Large intestine (tissue), 3 donors: Measurements from ENCODE around the gene USP40. TPM values are rescaled to one million over a fixed set of nuclear protein-coding genes. Genes with fewer than 3 reads are reported as not detected.

ENCODE experiments used
- DNase-seq, 2 donors: peaks; one replicate each; pipeline versions ENCODE4 v3.0.0 to v3.0.0-alpha.2; 2013
- H3K27ac ChIP-seq: one replicate; pipeline ENCODE4 v1.5.1; 2013; ENCODE audit warnings: low read length
- H3K27me3 ChIP-seq: 2 replicates; pipeline ENCODE4 v1.6.1; 2013; ENCODE audit warnings: low read length; ENCODE audit not compliant: control insufficient read depth, insufficient read depth
- H3K36me3 ChIP-seq: 2 replicates; pipeline ENCODE4 v1.6.1; 2013; ENCODE audit warnings: low read length; ENCODE audit not compliant: control insufficient read depth, insufficient read depth
- H3K4me1 ChIP-seq: one replicate; pipeline ENCODE4 v1.6.1; 2013; ENCODE audit warnings: low read length; ENCODE audit not compliant: control insufficient read depth, insufficient read depth
- H3K4me3 ChIP-seq: one replicate; pipeline ENCODE4 v1.5.1; 2013; ENCODE audit warnings: low read length
- H3K9me3 ChIP-seq: one replicate; pipeline ENCODE4 v1.6.1; 2013; ENCODE audit warnings: mild to moderate bottlenecking, low read depth, low read length, moderate library complexity; ENCODE audit not compliant: control insufficient read depth
- WGBS: methylation state at CpG from one replicate; pipeline ENCODE4 v1.1.5; 2013; ENCODE audit warnings: low lambda C conversion rate; ENCODE audit not compliant: insufficient coverage; 5-methylcytosine and 5-hydroxymethylcytosine counted together
- polyA plus RNA-seq: library from polyadenylated mRNA; unstranded; fragments of 120-200 nt; gene quantifications from one replicate; pipeline ENCODE4 v1.2.1, GENCODE V29; 2013

The USP40 gene
- polyA plus RNA-seq, 1 donor: 33.6 TPM

DNA sequence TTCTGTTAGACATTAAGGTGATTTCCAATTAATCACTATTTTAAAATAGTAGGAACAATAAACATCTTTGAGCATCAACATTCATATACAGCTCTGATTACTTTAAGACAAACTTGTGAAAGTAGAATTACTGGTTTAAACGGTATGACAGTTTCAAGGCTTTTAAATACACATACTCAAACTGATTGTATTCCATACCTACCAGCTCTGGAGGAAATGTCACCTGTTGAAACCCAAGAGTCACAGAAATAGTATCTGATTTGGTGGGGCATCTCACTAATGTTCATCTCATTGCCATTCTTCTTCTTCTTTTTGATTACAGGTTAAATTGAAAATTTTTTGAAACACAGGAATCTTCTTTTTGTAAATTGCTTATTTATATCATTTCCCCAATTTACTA, 36.2 kb downstream of the USP40 start:
- no CpG with 5 or more reads among the region's 1 CpG for WGBS
- no peak for DNase-seq
- no peak overlapping the region for H3K4me3 ChIP-seq
- peaks cover 22% of the 10 kb centered on the region for H3K36me3 ChIP-seq
- no peak overlapping the region for H3K27ac ChIP-seq
- no peaks in the 10 kb centered on the region for H3K4me1 ChIP-seq
- no peaks in the 10 kb centered on the region for H3K27me3 ChIP-seq
- no peaks in the 10 kb centered on the region for H3K9me3 ChIP-seq

DNA sequence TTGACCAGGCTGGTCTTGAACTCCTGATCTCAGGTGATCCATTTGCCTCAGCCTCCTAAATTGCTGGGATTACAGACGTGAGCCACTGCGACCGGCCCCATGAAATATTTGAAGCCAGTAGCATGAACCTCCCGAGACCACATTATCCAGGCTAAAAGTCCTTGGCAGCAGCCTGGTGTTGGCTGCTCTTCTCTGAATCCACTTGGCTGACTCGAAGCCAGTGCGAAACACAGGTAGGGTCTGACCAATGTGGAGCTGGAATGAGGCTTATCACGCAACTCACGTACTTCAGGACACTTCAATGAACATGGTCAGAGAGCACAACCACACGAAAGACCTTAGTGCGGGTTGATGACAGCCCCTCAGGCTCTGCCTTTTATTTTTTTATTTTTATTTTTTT, 38.4 kb downstream of the USP40 start:
- no peaks in the 10 kb centered on the region for H3K4me1 ChIP-seq
- no peak overlapping the region for H3K27ac ChIP-seq
- H3K9me3 ChIP-seq: no peaks in the 10 kb centered on the region
- WGBS: 94% methylated on average over 4 of the region's 10 CpGs
- H3K27me3 ChIP-seq: no peaks in the 10 kb centered on the region
- H3K36me3 ChIP-seq: peaks cover 23% of the 10 kb centered on the region
- DNase-seq: no peak
- H3K4me3 ChIP-seq: no peak overlapping the region

DNA sequence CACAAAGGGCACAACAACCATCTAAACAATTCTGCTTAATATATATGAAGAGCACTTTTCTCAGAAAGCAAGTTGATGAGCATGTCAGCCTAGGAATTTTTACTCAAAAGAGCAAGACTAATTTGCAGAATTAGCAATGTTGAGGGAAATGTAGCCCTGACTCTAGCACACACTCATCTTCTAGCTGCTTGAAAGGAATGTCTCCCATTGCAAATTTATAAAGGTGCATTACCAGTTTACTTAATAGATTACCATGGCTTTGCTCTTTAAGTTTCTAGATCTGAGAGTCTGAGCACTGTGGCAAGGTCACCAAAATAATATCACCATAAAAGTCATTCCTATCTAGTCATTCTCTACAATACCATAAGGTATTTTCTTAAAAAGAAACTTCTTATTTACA, 40.8 kb downstream of the USP40 start:
- peaks cover 26% of the 10 kb centered on the region for H3K36me3 ChIP-seq
- H3K27me3 ChIP-seq: no peaks in the 10 kb centered on the region
- no peak overlapping the region for H3K27ac ChIP-seq
- H3K9me3 ChIP-seq: no peaks in the 10 kb centered on the region
- H3K4me3 ChIP-seq: no peak overlapping the region
- H3K4me1 ChIP-seq: no peaks in the 10 kb centered on the region
- no peak for DNase-seq

DNA sequence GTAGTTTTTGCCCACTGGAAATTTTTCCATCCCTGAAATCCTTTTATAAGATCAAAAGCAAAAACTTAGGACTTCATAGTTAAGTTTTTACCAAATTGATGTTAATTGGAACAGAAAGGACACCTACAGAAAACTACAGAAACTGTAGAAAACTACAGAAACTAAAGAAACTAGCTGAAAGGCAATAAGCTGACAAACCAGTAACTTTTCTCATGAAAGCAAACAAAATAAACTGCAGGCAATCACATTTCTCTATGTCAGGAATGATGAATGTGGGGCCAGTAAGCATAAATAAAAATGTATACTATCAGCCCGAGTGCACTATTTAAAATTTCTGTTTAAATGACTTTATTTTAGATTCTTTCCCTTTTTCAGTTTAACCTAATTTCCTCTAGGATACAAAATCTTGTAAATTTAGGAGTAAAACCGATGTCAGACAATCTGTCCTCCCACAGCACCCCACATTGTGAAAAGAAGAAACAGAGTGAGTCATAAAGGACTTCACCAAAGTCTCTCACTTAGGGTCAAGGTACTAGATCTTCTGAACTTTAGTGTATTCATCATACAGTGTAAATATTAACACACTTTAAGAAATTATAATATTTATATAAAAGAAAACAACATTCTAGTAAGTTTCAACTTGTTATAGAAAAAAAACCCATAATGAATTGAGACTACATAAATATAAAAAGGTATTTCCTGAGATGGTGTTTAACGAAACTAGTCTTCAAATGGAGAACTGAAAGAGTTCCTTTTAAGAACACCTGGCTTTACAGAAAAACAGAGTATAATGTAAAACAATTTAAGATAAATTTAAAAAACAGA, 46.6 kb downstream of the USP40 start:
- H3K4me1 ChIP-seq: no peaks in the 10 kb centered on the region
- H3K27me3 ChIP-seq: no peaks in the 10 kb centered on the region
- H3K27ac ChIP-seq: no peak overlapping the region
- H3K36me3 ChIP-seq: peaks cover 22% of the 10 kb centered on the region
- no peaks in the 10 kb centered on the region for H3K9me3 ChIP-seq
- H3K4me3 ChIP-seq: no peak overlapping the region
- 75% methylated on average over 2 of the region's 3 CpGs for WGBS
- no peak for DNase-seq

DNA sequence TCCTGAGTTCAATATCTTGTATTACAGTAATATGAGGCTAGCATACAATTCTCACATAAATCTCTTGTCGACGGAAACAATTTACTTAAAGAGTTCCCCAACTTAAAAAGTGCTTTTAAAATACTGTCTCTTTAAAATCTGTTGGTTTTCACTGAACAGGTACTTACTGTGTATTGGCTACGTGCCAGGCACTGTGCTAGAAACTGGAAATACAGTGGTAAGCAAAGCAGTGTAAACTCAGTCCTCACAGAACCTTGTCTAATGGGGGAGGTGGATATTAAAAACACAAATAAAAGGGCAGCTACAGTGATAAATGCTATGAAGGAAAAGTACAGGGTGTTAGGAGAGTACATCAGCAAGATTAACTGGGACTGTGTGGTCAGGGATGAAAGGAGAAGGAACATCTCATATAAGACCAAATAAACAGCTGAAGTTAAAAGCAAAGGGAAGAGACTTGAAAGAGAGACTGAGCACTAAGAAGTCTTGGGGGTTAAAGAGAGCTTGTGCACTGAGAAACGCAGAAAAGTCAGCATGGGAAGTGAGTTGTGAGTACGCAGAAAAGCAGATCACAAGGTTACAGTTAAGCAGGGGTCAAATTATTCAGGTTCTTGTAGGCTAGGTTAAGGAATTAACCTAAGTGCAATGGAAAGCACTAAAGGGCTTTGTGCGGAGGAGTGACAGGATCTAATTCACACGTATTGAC, 52.5 kb downstream of the USP40 start:
- no peaks in the 10 kb centered on the region for H3K9me3 ChIP-seq
- H3K4me1 ChIP-seq: no peaks in the 10 kb centered on the region
- 92% methylated on average over 4 of the region's 7 CpGs for WGBS
- peaks cover 7% of the 10 kb centered on the region for H3K36me3 ChIP-seq
- H3K27ac ChIP-seq: no peak overlapping the region
- H3K27me3 ChIP-seq: no peaks in the 10 kb centered on the region
- no peak for DNase-seq
- no peak overlapping the region for H3K4me3 ChIP-seq

DNA sequence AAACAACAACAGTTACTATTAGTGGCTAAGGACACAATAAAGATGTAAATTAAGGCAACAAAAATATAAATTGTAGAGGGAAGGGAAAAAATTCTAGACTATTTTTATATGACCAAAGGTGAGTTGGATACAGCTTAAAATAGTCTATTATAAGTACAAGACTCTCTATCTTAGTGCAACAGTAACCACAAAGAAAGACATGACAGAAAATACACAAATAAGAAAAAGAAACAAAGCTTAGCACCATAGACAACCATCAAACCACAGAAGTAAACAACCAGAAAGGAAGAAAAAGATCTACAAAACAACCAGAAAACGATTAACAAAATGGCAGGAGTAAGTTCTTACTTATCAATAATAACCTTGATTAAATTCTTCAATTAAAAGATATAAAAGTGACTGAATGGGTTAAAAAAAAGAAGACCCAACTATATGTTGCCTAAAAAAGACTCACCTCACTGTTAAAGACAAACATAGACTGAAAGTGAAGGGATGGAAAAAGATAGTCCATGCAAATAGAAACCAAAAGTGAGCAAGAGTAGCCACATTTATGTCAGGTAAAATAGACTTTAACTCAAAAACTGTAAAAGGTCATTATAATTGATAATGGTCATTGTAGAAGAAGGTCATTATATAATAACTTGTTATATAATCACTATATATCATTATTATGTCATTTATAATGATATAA, 62.5 kb downstream of the USP40 start:
- no peak overlapping the region for H3K27ac ChIP-seq
- peaks cover 19% of the 10 kb centered on the region for H3K36me3 ChIP-seq
- DNase-seq: no peak
- no peaks in the 10 kb centered on the region for H3K27me3 ChIP-seq
- H3K4me3 ChIP-seq: no peak overlapping the region
- no peaks in the 10 kb centered on the region for H3K4me1 ChIP-seq
- peaks cover 10% of the 10 kb centered on the region for H3K9me3 ChIP-seq
- WGBS: 100% methylated on average over 1 of the region's 1 CpG

DNA sequence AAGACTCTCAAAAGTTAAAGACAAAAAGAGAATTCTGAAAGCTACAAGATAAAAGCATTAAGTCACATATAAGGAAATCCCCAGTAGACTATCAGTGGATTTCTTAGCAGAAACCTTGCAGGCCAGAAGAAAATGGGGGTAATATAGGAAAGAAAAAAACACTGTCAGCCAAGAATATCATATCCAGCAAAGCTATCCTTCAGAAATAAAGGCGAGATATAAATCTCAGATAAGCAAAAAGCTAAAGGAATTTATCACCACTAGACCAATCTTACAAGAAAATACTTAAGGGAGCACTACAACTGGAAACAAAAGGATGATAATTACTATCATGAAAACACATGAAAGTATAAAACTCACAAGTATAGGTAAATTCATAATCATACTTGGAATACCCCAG, 63.1 kb downstream of the USP40 start:
- Histone ChIP-seq H3K4me1 (no peaks in the 10 kb centered on the region), H3K9me3 (peaks cover 10% of the 10 kb centered on the region), H3K27me3 (no peaks in the 10 kb centered on the region), H3K36me3 (peaks cover 21% of the 10 kb centered on the region), H3K4me3 (no peak overlapping the region), H3K27ac (no peak overlapping the region)
- DNase-seq: no peak
- 100% methylated on average over 1 of the region's 1 CpG for WGBS

DNA sequence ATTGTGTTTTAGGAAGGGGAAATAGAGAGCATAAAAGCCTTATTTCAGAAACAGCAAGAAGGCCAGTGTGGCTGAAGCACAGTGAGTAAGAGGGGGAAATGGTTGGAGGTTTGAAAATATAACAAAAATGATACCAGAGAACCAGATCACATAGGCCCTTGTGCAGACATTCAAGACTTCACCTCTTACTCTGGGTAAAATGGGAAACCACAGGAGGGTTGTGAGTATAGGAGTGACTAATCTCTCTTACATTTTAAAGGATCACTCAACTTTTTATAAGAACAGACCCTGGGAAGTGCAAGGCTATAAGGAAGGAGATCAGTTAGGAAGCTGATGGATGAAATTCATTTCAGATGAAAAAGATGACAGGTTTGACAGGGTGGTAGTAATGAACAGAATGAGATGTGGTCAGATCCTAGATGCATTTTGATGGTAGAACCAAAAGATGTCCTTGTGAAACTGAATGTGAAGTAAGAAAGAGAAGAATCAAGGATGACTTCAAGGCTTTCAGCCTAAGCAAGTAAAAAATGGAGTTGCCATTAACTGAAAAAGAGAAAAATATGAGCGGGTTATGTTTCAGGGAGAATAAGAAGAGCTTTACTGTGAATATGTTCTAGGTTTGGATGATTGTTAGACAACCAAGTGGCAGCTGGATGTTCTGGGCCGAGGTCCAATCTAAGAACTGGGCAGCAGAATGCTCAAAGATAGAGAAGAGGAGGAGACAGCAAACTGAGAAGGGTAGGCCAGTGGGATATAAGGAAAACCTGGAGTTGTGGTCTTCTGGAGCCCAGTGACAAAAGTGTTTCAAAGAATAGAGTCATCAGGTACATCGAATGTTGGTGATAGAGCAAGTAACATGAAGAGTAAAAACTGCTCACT, 65.1 kb downstream of the USP40 start:
- H3K4me1 ChIP-seq: no peaks in the 10 kb centered on the region
- 100% methylated on average over 1 of the region's 3 CpGs for WGBS
- H3K9me3 ChIP-seq: peaks cover 10% of the 10 kb centered on the region
- DNase-seq: no peak
- no peak overlapping the region for H3K27ac ChIP-seq
- H3K4me3 ChIP-seq: no peak overlapping the region
- H3K36me3 ChIP-seq: peaks cover 32% of the 10 kb centered on the region
- no peaks in the 10 kb centered on the region for H3K27me3 ChIP-seq

DNA sequence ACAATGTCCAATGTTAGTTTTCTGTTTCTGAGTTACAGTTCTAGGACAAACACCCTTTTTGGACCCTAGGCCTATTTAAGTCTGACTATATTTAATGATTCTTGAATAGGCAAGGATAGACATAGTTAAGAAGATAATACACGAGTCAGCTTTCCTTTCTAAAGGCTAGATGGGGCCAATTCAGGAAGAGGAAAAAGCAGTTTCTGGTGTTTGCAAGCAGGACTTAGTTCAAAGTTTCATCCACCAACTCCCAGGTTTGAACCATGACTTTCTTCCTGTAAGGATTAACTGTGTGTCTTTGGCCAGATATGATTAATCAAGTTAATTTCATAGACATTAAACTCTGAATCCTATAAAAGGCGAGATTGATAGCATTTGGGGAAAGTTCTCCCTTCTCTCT, 66.7 kb downstream of the USP40 start:
- WGBS: 40% methylated on average over 1 of the region's 2 CpGs
- H3K36me3 ChIP-seq: peaks cover 33% of the 10 kb centered on the region
- no peak overlapping the region for H3K4me3 ChIP-seq

DNA sequence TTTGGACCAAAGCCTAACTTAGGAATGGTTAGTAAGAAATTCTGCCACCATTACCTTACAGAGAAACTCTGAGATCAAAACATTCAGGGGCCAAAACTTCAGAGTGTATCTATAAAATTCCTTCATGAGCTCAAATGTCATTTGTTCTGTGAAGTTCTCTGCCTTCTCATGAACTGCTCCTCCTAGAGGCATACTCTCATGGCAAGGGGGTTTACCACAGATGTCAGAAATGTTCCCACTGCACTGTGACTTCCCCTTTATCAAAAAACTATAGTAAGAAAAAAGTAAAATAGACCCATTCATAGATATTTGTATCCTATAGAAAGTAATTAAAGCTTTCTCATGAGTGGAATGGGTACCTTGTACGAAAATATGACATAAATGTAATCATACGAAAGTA, 68.5 kb downstream of the USP40 start:
- no peak overlapping the region for H3K4me3 ChIP-seq
- peaks cover 39% of the 10 kb centered on the region for H3K36me3 ChIP-seq
- no peaks in the 10 kb centered on the region for H3K4me1 ChIP-seq
- H3K9me3 ChIP-seq: peaks cover 4% of the 10 kb centered on the region
- no peaks in the 10 kb centered on the region for H3K27me3 ChIP-seq
- WGBS: 100% methylated on average over 2 of the region's 2 CpGs
- no peak for DNase-seq
- no peak overlapping the region for H3K27ac ChIP-seq

More for the DNA sequence above, 66.7 kb downstream of the USP40 start:
- Histone ChIP-seq H3K9me3 (peaks cover 10% of the 10 kb centered on the region), H3K4me1 (no peaks in the 10 kb centered on the region), H3K27ac (no peak overlapping the region), H3K27me3 (no peaks in the 10 kb centered on the region)
- peak in 1 of 2 donors; percentile 12 for DNase-seq
